Stromal cell of bone marrow (primary cell): Measurements from ENCODE around the gene SYNGR1.
A peak's percentile ranks its signal among the peaks of the same experiment; 100 is the strongest.
"Not testable (repeated sequence)": the region's sequence is repeated elsewhere in the genome, so short reads cannot be mapped to it uniquely, and the experiment has no call there.

Experiments used
- DNase-seq: peaks from one replicate; pipeline ENCODE4 v3.0.0-alpha.2; 2012; ENCODE audit warnings: low read depth

Gene SYNGR1

GRCh38 chr22:39317084-39317774, 32.6 kb upstream of the SYNGR1 start:
- no peak for DNase-seq

- peak; percentile 39 for DNase-seq
Measured at GRCh38 chr22:39317775-39318506, 31.9 kb upstream of the SYNGR1 start.

- peak; percentile 10 for DNase-seq
Measured at GRCh38 chr22:39318507-39319283, 31.1 kb upstream of the SYNGR1 start.

- DNase-seq, result peak; percentile 94
Measured at GRCh38 chr22:39319284-39320022, 30.3 kb upstream of the SYNGR1 start, which contains the start of gene RPL3. Gene RPL3, minus strand, starts transcription at chr22:39319623. Its CDS starts 26 bp downstream, at chr22:39319597.

GRCh38 chr22:39320616-39321029, 29.2 kb upstream of the SYNGR1 start:
- DNase-seq, result not testable (repeated sequence)

- DNase-seq, result peak; percentile 25
Measured at GRCh38 chr22:39325392-39325932, 24.3 kb upstream of the SYNGR1 start.

- DNase-seq, result no peak
Measured at GRCh38 chr22:39327995-39328754, 21.6 kb upstream of the SYNGR1 start.

- DNase-seq, result not testable (repeated sequence)
Measured at GRCh38 chr22:39330553-39330952, 19.2 kb upstream of the SYNGR1 start.

GRCh38 chr22:39332441-39333064, 17.2 kb upstream of the SYNGR1 start:
- DNase-seq, result no peak

GRCh38 chr22:39336411-39336810, 13.4 kb upstream of the SYNGR1 start:
- no peak for DNase-seq

GRCh38 chr22:39339775-39340174, 10.0 kb upstream of the SYNGR1 start:
- not testable (repeated sequence) for DNase-seq

GRCh38 chr22:39341179-39341578, 8.6 kb upstream of the SYNGR1 start:
- DNase-seq, result no peak

GRCh38 chr22:39343259-39344045, 6.3 kb upstream of the SYNGR1 start:
- DNase-seq, result peak; percentile 28

GRCh38 chr22:39344046-39344390, 5.8 kb upstream of the SYNGR1 start:
- DNase-seq, result no peak

GRCh38 chr22:39345231-39345630, 4.6 kb upstream of the SYNGR1 start:
- DNase-seq, result no peak

GRCh38 chr22:39348909-39349505, 784 bp upstream of the SYNGR1 start:
- no peak for DNase-seq

- no peak for DNase-seq
Measured at GRCh38 chr22:39349506-39349966, 255 bp upstream of the SYNGR1 start.

GRCh38 chr22:39350757-39351688, 1.2 kb downstream of the SYNGR1 start:
- no peak for DNase-seq
